ENCODE results near the gene ANO2. TPM values are rescaled to one million over a fixed set of nuclear protein-coding genes. Genes with fewer than 3 reads are reported as not detected.
A peak's percentile ranks its signal among the peaks of the same experiment; 100 is the strongest.

ANO2 gene
- total and polyA plus RNA-seq, 7 experiments from 2014 or later, result not detected

- Histone ChIP-seq H3K27ac (ENCODE audit: low read depth, low read length) (no peak overlapping the region), H3K27me3 (ENCODE audit: control insufficient read depth in 2 of 2, insufficient read depth in 2 of 2, low read length in 2 of 2) (no peaks in the 10 kb centered on the region), H3K9me3 (ENCODE audit: control insufficient read depth in 2 of 3, low read length in 3 of 3) (no peaks in the 10 kb centered on the region), H3K36me3 (ENCODE audit: control insufficient read depth in 2 of 3, insufficient read depth in 3 of 3, low read length in 3 of 3) (no peaks in the 10 kb centered on the region), H3K4me1 (ENCODE audit: control insufficient read depth in 2 of 2, insufficient read depth in 2 of 2, low read length in 2 of 2) (no peaks in the 10 kb centered on the region), H3K4me3 (ENCODE audit: low read length) (no peak overlapping the region)
- ATAC-seq, result no peak
- ChIA-PET CTCF (interaction anchor here (0.6 kb wide), 1 partner anchor 246 kb away, joined by 3 read pairs; no protein-coding TSS in a partner anchor), POLR2A (no interaction called here)
- intact Hi-C loops (cut with micrococcal nuclease), result no loop called here
- Mint-ChIP-seq H3K36me3 (no peaks in the 10 kb centered on the region), H3K27ac (peak overlapping the region in 1 of 9 donors; percentile 70), H3K9me3 (no peaks in the 10 kb centered on the region), H3K4me3 (no peak overlapping the region), H3K27me3 (peaks cover 3 to 31% (median 25%) of the 10 kb centered on the region in 5 donors), H3K4me1 (no peaks in the 10 kb centered on the region)
- DNase-seq, result no peak
Measured at GRCh38 chr12:5971194-5971850, 26.3 kb upstream of the ANO2 start.

GRCh38 chr12:5969974-5970690 lies 25.1 kb upstream of the ANO2 start:
- no peak for DNase-seq
- intact Hi-C loops (cut with micrococcal nuclease), result no loop called here
- Mint-ChIP-seq H3K27ac (peak overlapping the region in 1 of 9 donors; percentile 42), H3K27me3 (peaks cover 0 to 30% (median 21%) of the 10 kb centered on the region in 5 donors), H3K4me1 (peaks cover 0 to 4% (median 0%) of the 10 kb centered on the region in 7 donors), H3K9me3 (no peaks in the 10 kb centered on the region), H3K4me3 (no peak overlapping the region), H3K36me3 (no peaks in the 10 kb centered on the region)
- ChIA-PET POLR2A (no interaction called here), CTCF (no interaction called here)
- no peaks in the 10 kb centered on the region for H3K36me3 ChIP-seq (ENCODE audit: control insufficient read depth in 2 of 3, insufficient read depth in 3 of 3, low read length in 3 of 3)
- no peaks in the 10 kb centered on the region for H3K9me3 ChIP-seq (ENCODE audit: control insufficient read depth in 2 of 3, low read length in 3 of 3)
- no peak for ATAC-seq
- no peak overlapping the region for H3K4me3 ChIP-seq (ENCODE audit: low read length)
- no peaks in the 10 kb centered on the region for H3K4me1 ChIP-seq (ENCODE audit: control insufficient read depth in 2 of 2, insufficient read depth in 2 of 2, low read length in 2 of 2)
- no peaks in the 10 kb centered on the region for H3K27me3 ChIP-seq (ENCODE audit: control insufficient read depth in 2 of 2, insufficient read depth in 2 of 2, low read length in 2 of 2)
- no peak overlapping the region for H3K27ac ChIP-seq (ENCODE audit: low read depth, low read length)

- Histone ChIP-seq H3K36me3 (ENCODE audit: control insufficient read depth in 2 of 3, insufficient read depth in 3 of 3, low read length in 3 of 3) (no peaks in the 10 kb centered on the region), H3K9me3 (ENCODE audit: control insufficient read depth in 2 of 3, low read length in 3 of 3) (no peaks in the 10 kb centered on the region), H3K4me3 (ENCODE audit: low read length) (no peak overlapping the region), H3K27me3 (ENCODE audit: control insufficient read depth in 2 of 2, insufficient read depth in 2 of 2, low read length in 2 of 2) (no peaks in the 10 kb centered on the region), H3K4me1 (ENCODE audit: control insufficient read depth in 2 of 2, insufficient read depth in 2 of 2, low read length in 2 of 2) (no peaks in the 10 kb centered on the region), H3K27ac (ENCODE audit: low read depth, low read length) (no peak overlapping the region)
- H3K36me3 Mint-ChIP-seq, result no peaks in the 10 kb centered on the region
- ATAC-seq (no peak), DNase-seq (no peak)
- ChIA-PET CTCF (no interaction called here), POLR2A (no interaction called here)
- H3K4me3 Mint-ChIP-seq, result no peak overlapping the region
- intact Hi-C loops (cut with micrococcal nuclease), result no loop called here
- H3K27me3 Mint-ChIP-seq, result peaks cover 3 to 24% (median 15%) of the 10 kb centered on the region in 5 donors
- no peaks in the 10 kb centered on the region for H3K9me3 Mint-ChIP-seq
- no peak overlapping the region for H3K27ac Mint-ChIP-seq
- H3K4me1 Mint-ChIP-seq, result peaks cover 0 to 4% (median 0%) of the 10 kb centered on the region in 7 donors
Measured at GRCh38 chr12:5969156-5969973, 24.3 kb upstream of the ANO2 start.

GRCh38 chr12:5967645-5968415 lies 22.8 kb upstream of the ANO2 start:
- H3K36me3 Mint-ChIP-seq, result no peaks in the 10 kb centered on the region
- H3K4me1 Mint-ChIP-seq, result peaks cover 0 to 4% (median 0%) of the 10 kb centered on the region in 7 donors
- no peak for DNase-seq
- Histone ChIP-seq H3K4me1 (ENCODE audit: control insufficient read depth in 2 of 2, insufficient read depth in 2 of 2, low read length in 2 of 2) (no peaks in the 10 kb centered on the region), H3K4me3 (ENCODE audit: low read length) (no peak overlapping the region), H3K27me3 (ENCODE audit: control insufficient read depth in 2 of 2, insufficient read depth in 2 of 2, low read length in 2 of 2) (no peaks in the 10 kb centered on the region), H3K27ac (ENCODE audit: low read depth, low read length) (no peak overlapping the region), H3K36me3 (ENCODE audit: control insufficient read depth in 2 of 3, insufficient read depth in 3 of 3, low read length in 3 of 3) (no peaks in the 10 kb centered on the region), H3K9me3 (ENCODE audit: control insufficient read depth in 2 of 3, low read length in 3 of 3) (no peaks in the 10 kb centered on the region)
- H3K27ac Mint-ChIP-seq, result no peak overlapping the region
- ChIA-PET POLR2A (no interaction called here), CTCF (no interaction called here)
- intact Hi-C loops (cut with micrococcal nuclease), result no loop called here
- ATAC-seq, result no peak
- peaks cover 6 to 20% (median 8%) of the 10 kb centered on the region in 5 donors for H3K27me3 Mint-ChIP-seq
- H3K9me3 Mint-ChIP-seq, result no peaks in the 10 kb centered on the region
- H3K4me3 Mint-ChIP-seq, result no peak overlapping the region

GRCh38 chr12:5966486-5967095 lies 21.5 kb upstream of the ANO2 start:
- no peaks in the 10 kb centered on the region for H3K36me3 ChIP-seq (ENCODE audit: control insufficient read depth in 2 of 3, insufficient read depth in 3 of 3, low read length in 3 of 3)
- Mint-ChIP-seq H3K27ac (no peak overlapping the region), H3K4me3 (no peak overlapping the region), H3K27me3 (peaks cover 4 to 12% (median 10%) of the 10 kb centered on the region in 5 donors), H3K9me3 (no peaks in the 10 kb centered on the region), H3K4me1 (peaks cover 0 to 4% (median 0%) of the 10 kb centered on the region in 7 donors), H3K36me3 (no peaks in the 10 kb centered on the region)
- H3K9me3 ChIP-seq (ENCODE audit: control insufficient read depth in 2 of 3, low read length in 3 of 3), result no peaks in the 10 kb centered on the region
- H3K4me1 ChIP-seq (ENCODE audit: control insufficient read depth in 2 of 2, insufficient read depth in 2 of 2, low read length in 2 of 2), result no peaks in the 10 kb centered on the region
- DNase-seq (no peak), ATAC-seq (no peak)
- POLR2A ChIA-PET, result no interaction called here
- no peak overlapping the region for H3K4me3 ChIP-seq (ENCODE audit: low read length)
- H3K27me3 ChIP-seq (ENCODE audit: control insufficient read depth in 2 of 2, insufficient read depth in 2 of 2, low read length in 2 of 2), result no peaks in the 10 kb centered on the region
- no peak overlapping the region for H3K27ac ChIP-seq (ENCODE audit: low read depth, low read length)
- intact Hi-C loops (cut with micrococcal nuclease), result loop anchor here (1.0 kb wide), 2 partner anchors 74 to 319 kb away; no protein-coding TSS in a partner anchor
- CTCF ChIA-PET, result interaction anchor here (0.6 to 1.8 kb wide), 2 partner anchors 22 to 1811 kb away, joined by 3 to 7 read pairs; no protein-coding TSS in a partner anchor

GRCh38 chr12:5965950-5966383 lies 20.9 kb upstream of the ANO2 start:
- Mint-ChIP-seq H3K36me3 (no peaks in the 10 kb centered on the region), H3K27me3 (peaks cover 3 to 15% (median 8%) of the 10 kb centered on the region in 5 donors), H3K4me1 (peaks cover 0 to 4% (median 0%) of the 10 kb centered on the region in 7 donors), H3K27ac (no peak overlapping the region), H3K4me3 (no peak overlapping the region), H3K9me3 (no peaks in the 10 kb centered on the region)
- Histone ChIP-seq H3K9me3 (ENCODE audit: control insufficient read depth in 2 of 3, low read length in 3 of 3) (no peaks in the 10 kb centered on the region), H3K27ac (ENCODE audit: low read depth, low read length) (no peak overlapping the region), H3K27me3 (ENCODE audit: control insufficient read depth in 2 of 2, insufficient read depth in 2 of 2, low read length in 2 of 2) (no peaks in the 10 kb centered on the region), H3K4me3 (ENCODE audit: low read length) (no peak overlapping the region), H3K36me3 (ENCODE audit: control insufficient read depth in 2 of 3, insufficient read depth in 3 of 3, low read length in 3 of 3) (no peaks in the 10 kb centered on the region), H3K4me1 (ENCODE audit: control insufficient read depth in 2 of 2, insufficient read depth in 2 of 2, low read length in 2 of 2) (no peaks in the 10 kb centered on the region)
- ChIA-PET POLR2A (no interaction called here), CTCF (interaction anchor here (1.0 to 1.8 kb wide), 2 partner anchors 9 to 22 kb away, joined by 3 to 7 read pairs; no protein-coding TSS in a partner anchor)
- ATAC-seq (peak; percentile 83), DNase-seq (peak in 8 of 9 donors; percentile 21 to 47 (median 30))
- intact Hi-C loops (cut with micrococcal nuclease), result loop anchor here (1.0 kb wide), 2 partner anchors 74 to 319 kb away; no protein-coding TSS in a partner anchor

Data from naive thymus-derived CD4-positive, alpha-beta T cell (primary cell).